GM12873 (cell line): Measurements from ENCODE around the gene SPECC1L.

Source experiments
- TF ChIP-seq, protein P1 (sequence below): IDR thresholded peaks from 2 replicates; pipeline ENCODE4 v1.5.1; 2012; ENCODE audit warnings: low read depth, mild to moderate bottlenecking, moderate library complexity, low read length, control low read depth; ENCODE audit not compliant: insufficient read depth; ENCODE audit errors: missing control alignments

Gene SPECC1L

DNA sequence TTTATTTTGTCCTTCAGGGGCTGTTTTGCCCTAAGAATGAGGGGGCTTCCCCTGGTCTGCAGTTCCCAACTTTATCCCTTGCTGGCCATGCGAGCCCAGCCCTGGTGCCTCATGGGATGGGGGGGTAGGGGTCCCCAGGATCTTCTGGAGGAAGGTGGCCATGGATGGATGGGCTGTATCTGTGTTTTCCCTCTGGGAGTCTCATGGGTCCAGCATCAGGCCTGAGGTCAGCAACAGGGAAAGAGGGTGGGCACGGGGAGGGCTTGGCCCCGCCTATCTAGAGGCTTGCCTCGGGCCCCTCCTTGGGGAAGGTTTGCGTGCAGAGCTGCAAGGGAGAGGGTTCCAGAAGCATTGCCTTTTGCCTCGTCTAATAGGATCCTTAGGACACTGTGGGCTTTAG, 146.0 kb downstream of the SPECC1L start:
- TF ChIP-seq, protein P1, sequence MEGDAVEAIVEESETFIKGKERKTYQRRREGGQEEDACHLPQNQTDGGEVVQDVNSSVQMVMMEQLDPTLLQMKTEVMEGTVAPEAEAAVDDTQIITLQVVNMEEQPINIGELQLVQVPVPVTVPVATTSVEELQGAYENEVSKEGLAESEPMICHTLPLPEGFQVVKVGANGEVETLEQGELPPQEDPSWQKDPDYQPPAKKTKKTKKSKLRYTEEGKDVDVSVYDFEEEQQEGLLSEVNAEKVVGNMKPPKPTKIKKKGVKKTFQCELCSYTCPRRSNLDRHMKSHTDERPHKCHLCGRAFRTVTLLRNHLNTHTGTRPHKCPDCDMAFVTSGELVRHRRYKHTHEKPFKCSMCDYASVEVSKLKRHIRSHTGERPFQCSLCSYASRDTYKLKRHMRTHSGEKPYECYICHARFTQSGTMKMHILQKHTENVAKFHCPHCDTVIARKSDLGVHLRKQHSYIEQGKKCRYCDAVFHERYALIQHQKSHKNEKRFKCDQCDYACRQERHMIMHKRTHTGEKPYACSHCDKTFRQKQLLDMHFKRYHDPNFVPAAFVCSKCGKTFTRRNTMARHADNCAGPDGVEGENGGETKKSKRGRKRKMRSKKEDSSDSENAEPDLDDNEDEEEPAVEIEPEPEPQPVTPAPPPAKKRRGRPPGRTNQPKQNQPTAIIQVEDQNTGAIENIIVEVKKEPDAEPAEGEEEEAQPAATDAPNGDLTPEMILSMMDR = no peak

DNA sequence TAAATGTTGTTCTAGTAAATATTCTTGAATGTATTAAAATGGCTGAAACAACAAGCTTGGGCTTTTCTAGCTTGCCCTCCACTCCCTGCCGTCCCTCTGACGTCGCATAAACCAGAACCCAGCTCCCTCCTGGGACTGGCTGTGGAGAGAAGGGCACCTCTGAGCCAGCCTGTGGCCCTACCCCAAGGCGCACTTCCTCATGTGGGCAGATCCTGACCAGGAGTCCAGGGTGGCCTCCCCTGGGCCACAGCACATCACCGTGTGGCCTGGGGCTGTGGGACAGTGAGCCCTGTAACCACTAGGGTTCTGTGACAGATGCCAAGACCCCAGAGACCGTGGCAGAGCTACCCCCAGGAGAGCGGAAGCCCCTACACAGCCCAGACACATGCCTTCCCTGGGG, 146.6 kb downstream of the SPECC1L start:
- TF ChIP-seq, protein P1 = no peak

DNA sequence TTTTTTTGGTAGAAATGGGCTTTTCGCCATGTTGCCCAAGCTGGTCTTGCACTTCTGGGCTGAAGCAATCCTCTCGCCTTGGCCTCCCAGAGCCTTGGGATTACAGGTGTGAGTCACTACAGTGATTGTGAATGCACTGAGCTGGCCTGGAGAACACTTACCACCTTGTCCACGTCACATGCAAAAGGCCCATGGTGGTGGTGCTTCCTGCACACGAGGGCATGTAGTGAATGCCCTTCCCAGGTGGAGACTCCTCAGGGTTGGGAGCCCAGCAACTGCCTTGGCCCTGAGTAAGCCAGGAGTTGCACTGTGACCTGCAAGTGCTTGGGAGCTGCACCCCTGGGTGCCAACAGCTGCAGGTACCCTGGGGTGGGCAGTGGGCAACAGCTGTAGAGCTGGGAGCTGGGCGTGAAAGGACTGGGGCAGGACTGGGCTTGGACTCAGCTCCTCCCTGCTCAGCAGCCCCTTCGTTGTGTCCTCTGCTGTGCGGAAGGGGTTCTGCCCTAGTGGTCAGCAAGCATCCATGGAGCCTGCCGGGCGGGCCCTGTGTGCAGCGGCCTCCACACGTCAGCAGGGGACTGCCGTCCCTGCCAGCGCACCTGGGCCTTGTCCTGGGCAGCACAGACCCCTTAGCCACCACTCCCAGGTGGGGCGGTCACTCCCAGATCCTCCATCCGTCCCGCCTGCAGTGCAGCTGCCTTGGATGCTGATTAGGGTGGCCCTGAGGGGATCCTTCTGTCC, 147.4 kb downstream of the SPECC1L start:
- TF ChIP-seq, protein P1 = no peak

DNA sequence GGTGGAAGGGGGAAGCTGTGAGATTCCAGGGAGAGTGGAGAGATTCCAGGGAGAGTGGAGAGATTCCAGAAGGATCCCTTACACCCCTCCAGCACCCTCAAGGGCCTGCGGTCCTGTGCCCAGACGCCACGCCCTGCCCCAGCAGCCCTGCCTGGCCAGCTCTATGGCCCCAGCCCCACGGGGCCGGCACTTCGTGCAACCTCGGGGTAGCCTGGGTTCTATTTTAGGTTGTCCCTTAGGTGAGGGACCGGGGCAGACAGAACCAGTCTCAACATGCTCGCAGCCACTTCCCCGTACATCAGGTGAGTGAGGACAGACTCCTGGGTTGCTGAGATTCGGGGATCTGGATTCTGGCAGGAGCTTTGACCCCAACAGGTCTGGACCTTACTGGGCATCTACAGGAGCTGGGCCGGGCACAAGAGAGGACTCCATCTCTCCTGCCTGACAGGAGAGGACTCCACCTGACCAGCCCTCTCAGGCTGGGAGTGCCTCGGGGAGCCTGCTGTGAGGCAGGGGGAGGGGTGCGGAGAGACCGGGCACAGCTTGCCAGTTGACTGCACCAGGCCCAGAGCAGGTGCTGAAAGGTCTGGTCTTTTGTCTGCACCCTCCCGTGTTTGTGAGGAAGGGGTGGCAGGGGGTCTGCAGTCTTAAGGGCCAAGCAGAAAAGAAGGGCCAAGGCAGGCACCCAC, 148.3 kb downstream of the SPECC1L start:
- TF ChIP-seq, protein P1 = no peak

DNA sequence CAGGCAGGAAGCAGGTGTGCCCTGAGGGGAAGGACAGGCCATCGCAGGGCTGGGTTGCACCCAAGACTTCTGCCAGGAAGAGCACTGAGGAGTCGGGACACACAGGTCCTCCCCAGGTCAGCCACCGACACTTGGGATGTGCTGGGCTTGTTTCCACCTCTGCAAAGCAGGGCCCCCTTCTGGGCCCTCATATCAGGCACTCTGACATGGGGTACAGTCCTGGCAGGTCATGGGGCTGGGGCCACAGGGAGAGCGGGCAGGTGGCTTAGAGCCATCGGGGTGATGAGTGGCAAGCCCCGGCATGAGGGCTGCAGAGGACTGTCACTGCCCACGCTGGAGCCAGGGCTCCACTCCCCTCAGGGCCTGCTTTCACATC, 148.8 kb downstream of the SPECC1L start:
- TF ChIP-seq, protein P1 = no peak

DNA sequence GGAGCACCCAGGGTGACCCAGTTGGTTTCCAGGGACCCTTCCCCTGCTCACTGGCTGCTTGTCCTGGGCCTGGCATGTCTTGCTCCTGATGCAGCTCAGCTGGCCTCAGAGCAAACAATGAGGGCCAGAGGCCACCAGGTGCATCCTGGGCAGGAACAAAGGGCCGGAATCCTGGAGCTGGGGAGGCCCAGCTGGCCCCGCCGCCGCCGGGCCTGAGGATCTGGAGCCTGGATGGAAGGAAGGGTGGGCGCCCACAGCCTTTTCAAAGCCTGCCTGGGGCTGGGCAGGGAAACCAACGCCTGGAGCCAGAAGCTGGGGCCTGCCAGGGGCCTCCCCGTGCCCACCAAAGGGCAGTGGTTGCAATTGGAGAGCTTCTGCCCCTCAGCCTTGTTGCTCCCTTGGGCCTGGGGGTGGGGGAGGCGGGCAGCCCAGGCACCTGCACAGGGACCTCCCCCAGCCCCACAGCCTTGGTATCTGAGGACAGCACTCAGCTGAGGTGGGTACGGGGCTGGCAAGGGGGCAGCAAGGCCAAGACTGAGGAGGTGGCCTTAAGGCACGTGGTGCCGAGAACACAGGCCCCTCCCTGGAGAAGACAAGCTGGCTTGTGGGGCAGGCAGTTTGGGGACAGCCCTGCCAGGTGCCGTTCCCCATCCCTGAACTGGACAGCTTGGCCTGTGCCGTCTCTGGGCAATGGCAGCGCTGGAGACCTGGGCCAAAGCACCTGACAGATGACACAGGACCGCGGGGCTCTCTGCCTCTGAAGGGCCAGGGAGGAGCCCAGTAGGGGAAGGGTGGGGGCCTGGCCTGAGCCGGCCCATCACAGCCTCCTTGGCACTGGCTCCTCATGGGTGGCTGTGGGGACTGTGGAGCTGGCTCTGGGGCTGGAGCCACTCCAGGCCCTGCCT, 149.7 kb downstream of the SPECC1L start:
- TF ChIP-seq, protein P1 = no peak

DNA sequence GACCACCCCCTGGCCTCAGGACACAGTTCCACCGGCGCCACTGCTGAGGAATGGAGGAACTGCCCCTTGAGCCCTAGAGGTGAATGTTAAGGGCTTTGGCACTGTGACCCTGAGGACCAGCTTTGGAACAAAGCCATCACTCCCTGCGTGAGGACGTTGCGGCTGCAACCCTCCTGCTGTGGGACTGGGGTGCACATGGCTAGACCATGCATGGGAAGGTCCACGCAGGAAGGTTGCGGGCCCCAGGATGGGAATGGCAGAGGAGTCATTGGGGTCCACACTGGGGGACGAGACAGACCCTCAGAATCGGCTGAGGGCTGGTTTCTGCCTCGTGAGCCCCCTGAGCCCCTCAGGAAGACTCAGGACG, 150.3 kb downstream of the SPECC1L start:
- TF ChIP-seq, protein P1 = no peak
